ES-I3 (cell line): ENCODE data around the gene ZNF594.
"Not testable (repeated sequence)": the region's sequence is repeated elsewhere in the genome, so short reads cannot be mapped to it uniquely, and the experiment has no call there.

Experiments used
- H3K36me3 ChIP-seq: 2 replicates; pipeline ENCODE4 v1.6.1; 2013; ENCODE audit warnings: mild to moderate bottlenecking, low read length, control low read depth, moderate library complexity; ENCODE audit not compliant: insufficient read depth
- H3K4me1 ChIP-seq: 2 replicates; pipeline ENCODE4 v1.6.1; 2013; ENCODE audit warnings: mild to moderate bottlenecking, control low read depth, low read length; ENCODE audit not compliant: insufficient read depth
- H3K9ac ChIP-seq: 2 replicates; pipeline ENCODE4 v1.6.1; 2013; ENCODE audit warnings: low read depth, mild to moderate bottlenecking, low read length, moderate library complexity
- H3K9me3 ChIP-seq: 2 replicates; pipeline ENCODE4 v1.6.1; 2013; ENCODE audit warnings: mild to moderate bottlenecking, low read length, moderate library complexity; ENCODE audit not compliant: control insufficient read depth, insufficient read depth

The ZNF594 gene

GRCh38 chr17:5191541-5192417 is at the start of gene ZNF594:
ZNF594 (minus strand) TSS chr17:5191868; CDS start chr17:5184256, 7,612 bp downstream.
- H3K9ac ChIP-seq = peak within 1 kb of the TSS; percentile 92
- H3K4me1 ChIP-seq = 0 out of 2 replicates have a peak, but pooled peaks cover 3% of the 10 kb centered on the region
- peaks cover 24% of the 10 kb centered on the region for H3K36me3 ChIP-seq
- peaks cover 30% of the 10 kb centered on the region for H3K9me3 ChIP-seq

DNA sequence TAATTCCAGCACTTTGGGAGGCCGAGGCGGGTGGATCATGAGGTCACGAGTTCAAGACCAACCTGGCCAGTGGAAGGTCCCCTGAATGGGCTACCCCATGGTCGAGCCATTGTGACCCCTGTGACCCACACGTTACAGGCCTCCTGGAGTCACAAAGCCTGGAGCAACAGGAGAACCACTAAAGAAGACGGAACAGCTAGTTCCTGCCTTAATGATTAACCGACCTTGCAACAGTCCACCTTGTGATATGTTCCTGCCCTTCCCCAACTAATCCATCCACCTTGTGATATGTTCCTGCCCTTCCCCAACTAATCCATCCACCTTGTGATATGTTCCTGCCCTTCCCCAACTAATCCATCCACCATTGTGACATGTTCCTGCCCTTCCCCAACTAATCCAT is 48.1 kb upstream of the ZNF594 start:
- H3K9me3 ChIP-seq, H3K9ac ChIP-seq, H3K4me1 ChIP-seq, H3K36me3 ChIP-seq: not testable (repeated sequence)

DNA sequence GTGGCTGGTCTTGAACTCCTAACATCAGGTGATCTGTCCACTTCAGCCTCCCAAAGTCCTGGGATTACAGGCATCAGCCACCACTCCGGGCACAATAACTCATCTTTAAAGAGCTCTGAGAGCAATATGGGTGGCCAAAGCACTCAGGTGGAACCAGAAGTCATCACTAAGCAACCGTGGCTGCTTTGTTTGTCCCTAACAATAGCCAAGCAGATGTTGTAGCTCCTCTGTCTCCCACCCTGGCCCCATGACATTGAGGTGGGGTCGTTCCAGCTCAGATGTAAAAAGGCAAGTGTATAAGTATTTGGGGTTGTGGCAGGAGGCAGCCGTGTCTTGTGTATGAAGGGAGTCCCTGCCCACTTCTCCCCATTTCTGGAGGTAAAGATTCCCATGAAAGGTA is 46.7 kb upstream of the ZNF594 start:
- H3K4me1 ChIP-seq = no peaks in the 10 kb centered on the region
- no peaks in the 10 kb centered on the region for H3K9me3 ChIP-seq
- H3K9ac ChIP-seq = no peak overlapping the region
- H3K36me3 ChIP-seq = no peaks in the 10 kb centered on the region

- H3K4me1 ChIP-seq = no peaks in the 10 kb centered on the region
- H3K9ac ChIP-seq = no peak overlapping the region
- no peaks in the 10 kb centered on the region for H3K9me3 ChIP-seq
- H3K36me3 ChIP-seq = no peaks in the 10 kb centered on the region
Observed at GRCh38 chr17:5237541-5238016, 45.9 kb upstream of the ZNF594 start.

DNA sequence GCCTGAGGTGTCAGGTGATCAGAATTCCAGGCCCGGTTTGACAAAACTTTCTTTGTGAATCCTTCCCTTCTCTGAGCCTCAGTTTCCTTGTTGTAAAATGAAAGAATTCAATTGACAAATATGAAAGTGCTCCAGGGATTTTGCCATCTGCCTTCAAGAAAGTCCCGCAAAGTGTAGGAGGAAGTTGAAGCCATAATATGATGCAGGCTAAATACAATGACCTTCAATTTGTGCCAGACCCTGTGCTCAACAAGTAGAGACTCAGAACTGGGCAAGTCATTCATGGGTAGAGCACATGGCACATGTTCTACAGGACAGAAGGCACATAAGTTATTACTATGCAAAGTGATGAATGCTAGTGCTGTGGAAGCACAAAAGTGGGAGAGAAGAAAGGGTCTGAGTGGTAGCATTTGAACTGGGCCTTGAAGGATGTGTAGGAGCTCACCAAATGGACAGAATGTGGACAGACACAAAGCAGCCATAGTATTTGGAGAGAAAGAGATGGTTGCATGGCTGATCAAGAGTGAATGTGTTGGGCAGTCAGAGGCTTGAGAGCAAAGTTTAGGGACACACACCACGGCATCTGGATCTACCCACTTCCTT is 45.4 kb upstream of the ZNF594 start:
- Histone ChIP-seq H3K36me3 (no peaks in the 10 kb centered on the region), H3K9ac (no peak overlapping the region), H3K9me3 (no peaks in the 10 kb centered on the region), H3K4me1 (no peaks in the 10 kb centered on the region)

GRCh38 chr17:5234645-5235576 is 43.2 kb upstream of the ZNF594 start, which contains the start of gene SCIMP:
SCIMP (minus strand) TSS chr17:5234860; CDS start chr17:5234755, 105 bp downstream.
- H3K9ac ChIP-seq = no peak within 1 kb of the TSS
- H3K4me1 ChIP-seq = no peaks in the 10 kb centered on the region
- H3K36me3 ChIP-seq = no peaks in the 10 kb centered on the region
- H3K9me3 ChIP-seq = no peaks in the 10 kb centered on the region

DNA sequence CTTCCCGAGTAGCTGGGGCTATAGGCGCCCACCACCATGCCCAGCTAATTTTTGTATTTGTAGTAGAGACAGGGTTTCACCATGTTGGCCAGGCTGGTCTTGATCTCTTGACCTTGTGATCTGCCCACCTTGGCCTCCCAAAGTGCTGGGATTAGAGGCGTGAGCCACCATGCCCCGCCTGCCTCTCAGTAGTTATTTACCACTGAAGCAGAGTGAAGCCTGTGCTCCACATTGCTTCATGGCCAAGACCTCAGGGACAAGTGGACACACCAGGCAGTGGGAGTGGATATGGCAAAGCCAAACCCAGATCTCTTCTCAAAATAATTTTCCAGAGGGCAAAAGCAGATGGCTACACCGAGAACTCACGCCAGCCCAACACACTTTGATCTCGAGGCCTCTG is 41.8 kb upstream of the ZNF594 start:
- not testable (repeated sequence) for H3K36me3 ChIP-seq, H3K9ac ChIP-seq, H3K4me1 ChIP-seq, H3K9me3 ChIP-seq

- no peaks in the 10 kb centered on the region for H3K4me1 ChIP-seq
- H3K9ac ChIP-seq = no peak overlapping the region
- no peaks in the 10 kb centered on the region for H3K36me3 ChIP-seq
- H3K9me3 ChIP-seq = no peaks in the 10 kb centered on the region
Observed at GRCh38 chr17:5226940-5227878, 35.5 kb upstream of the ZNF594 start.

DNA sequence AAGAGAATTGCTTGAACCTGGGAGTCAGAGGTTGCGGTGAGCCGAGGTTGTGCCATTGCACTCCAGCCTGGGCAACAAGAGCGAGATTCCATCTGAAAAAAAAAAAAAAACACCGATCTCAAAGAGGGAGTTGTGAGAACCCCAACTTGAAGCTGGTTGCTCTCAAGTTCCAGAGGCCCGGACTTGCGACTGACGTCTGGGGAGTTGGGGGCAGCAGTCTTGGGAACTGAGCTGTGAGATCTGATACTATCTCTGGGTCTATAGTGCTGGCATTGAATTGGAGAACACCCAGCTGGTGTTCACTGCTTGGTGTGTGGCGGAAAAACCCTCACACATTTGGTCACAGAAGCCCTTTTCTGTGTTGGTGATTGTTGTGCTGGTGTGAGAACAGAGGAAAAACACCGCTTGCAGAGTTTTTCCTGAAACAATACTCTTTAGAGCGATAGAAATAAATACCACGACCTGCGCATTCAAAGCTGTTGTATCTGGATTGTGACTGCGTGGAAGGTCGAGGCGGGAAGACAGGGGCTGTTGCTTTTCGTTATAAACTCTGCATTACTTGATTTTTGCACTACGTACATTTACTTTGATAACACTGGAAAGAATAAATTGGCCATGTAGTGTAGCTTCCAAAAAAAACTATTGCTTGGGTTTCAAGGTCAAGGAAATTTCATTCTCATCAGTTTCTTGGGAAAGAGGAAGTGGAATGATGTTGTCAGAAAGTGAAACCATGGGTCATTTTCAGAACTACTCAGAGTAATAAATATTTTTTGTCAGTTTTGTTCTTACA is 34.2 kb upstream of the ZNF594 start:
- H3K9me3 ChIP-seq = no peaks in the 10 kb centered on the region
- H3K4me1 ChIP-seq = no peaks in the 10 kb centered on the region
- H3K9ac ChIP-seq = no peak overlapping the region
- H3K36me3 ChIP-seq = no peaks in the 10 kb centered on the region

- H3K9ac ChIP-seq, H3K9me3 ChIP-seq, H3K36me3 ChIP-seq, H3K4me1 ChIP-seq: not testable (repeated sequence)
Observed at GRCh38 chr17:5221912-5222311, 30.2 kb upstream of the ZNF594 start.

DNA sequence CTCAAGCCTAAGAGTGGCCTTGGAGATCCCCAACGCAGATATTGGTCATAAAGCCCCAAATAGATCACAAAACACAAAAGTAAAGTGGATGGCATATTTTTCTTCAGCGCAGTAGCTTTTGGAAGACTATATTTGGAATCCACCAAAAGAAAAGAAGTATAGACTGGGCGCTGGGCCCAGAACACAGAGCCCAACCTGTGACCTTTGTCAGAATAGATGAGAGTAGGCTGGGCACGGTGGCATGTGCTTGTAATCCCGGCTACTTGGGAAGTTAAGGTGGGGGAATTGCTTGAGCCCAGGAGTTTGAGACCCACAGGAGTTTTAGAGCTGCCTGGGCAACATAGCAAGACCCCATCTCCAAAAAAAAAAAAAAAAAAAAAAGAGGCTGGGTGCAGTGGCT is 28.4 kb upstream of the ZNF594 start:
- Histone ChIP-seq H3K4me1 (no peaks in the 10 kb centered on the region), H3K9ac (no peak overlapping the region), H3K9me3 (no peaks in the 10 kb centered on the region), H3K36me3 (no peaks in the 10 kb centered on the region)

DNA sequence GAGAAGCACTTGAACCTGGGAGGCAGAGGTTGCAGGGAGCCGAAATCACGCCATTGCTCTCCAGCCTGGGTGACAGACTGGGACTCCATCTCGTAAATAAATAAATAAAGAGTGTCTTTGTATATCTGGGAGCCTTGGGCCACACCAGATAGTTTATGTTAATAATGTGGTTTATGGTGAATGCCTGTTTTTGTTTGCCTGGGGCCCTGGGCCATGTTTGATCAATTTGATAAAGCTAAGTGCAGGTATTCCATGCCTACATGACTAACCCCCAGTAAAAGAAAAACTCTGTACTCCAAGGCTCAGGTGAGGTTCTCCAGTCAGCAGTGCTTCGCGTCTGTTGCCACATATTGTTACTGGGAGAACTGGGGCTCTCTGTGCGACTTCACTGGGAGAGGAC is 27.9 kb upstream of the ZNF594 start:
- no peaks in the 10 kb centered on the region for H3K36me3 ChIP-seq
- H3K9me3 ChIP-seq = no peaks in the 10 kb centered on the region
- no peak overlapping the region for H3K9ac ChIP-seq
- H3K4me1 ChIP-seq = no peaks in the 10 kb centered on the region

DNA sequence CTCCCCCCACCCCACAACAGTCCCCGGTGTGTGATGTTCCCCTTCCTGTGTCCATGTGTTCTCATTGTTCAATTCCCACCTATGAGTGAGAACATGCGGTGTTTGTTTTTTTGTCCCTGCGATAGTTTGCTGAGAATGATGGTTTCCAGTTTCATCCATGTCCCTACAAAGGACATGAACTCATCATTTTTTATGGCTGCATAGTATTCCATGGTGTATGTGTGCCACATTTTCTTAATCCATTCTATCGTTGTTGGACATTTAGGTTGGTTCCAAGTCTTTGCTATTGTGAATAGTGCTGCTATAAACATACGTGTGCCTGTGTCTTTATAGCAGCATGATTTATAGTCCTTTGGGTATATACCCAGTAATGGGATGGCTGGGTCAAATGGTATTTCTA is 25.9 kb upstream of the ZNF594 start:
- not testable (repeated sequence) for H3K9me3 ChIP-seq, H3K36me3 ChIP-seq, H3K4me1 ChIP-seq, H3K9ac ChIP-seq
